SKM-1 (cell line): ENCODE results near the gene IRS2.
"Not testable (repeated sequence)": the region's sequence is repeated elsewhere in the genome, so short reads cannot be mapped to it uniquely, and the experiment has no call there.

Experiments
- DNase-seq: peaks from one replicate; lab custom pipeline; 2025; ENCODE audit not compliant: unreplicated experiment; lab: John Stamatoyannopoulos, UW

The IRS2 gene, protein sequence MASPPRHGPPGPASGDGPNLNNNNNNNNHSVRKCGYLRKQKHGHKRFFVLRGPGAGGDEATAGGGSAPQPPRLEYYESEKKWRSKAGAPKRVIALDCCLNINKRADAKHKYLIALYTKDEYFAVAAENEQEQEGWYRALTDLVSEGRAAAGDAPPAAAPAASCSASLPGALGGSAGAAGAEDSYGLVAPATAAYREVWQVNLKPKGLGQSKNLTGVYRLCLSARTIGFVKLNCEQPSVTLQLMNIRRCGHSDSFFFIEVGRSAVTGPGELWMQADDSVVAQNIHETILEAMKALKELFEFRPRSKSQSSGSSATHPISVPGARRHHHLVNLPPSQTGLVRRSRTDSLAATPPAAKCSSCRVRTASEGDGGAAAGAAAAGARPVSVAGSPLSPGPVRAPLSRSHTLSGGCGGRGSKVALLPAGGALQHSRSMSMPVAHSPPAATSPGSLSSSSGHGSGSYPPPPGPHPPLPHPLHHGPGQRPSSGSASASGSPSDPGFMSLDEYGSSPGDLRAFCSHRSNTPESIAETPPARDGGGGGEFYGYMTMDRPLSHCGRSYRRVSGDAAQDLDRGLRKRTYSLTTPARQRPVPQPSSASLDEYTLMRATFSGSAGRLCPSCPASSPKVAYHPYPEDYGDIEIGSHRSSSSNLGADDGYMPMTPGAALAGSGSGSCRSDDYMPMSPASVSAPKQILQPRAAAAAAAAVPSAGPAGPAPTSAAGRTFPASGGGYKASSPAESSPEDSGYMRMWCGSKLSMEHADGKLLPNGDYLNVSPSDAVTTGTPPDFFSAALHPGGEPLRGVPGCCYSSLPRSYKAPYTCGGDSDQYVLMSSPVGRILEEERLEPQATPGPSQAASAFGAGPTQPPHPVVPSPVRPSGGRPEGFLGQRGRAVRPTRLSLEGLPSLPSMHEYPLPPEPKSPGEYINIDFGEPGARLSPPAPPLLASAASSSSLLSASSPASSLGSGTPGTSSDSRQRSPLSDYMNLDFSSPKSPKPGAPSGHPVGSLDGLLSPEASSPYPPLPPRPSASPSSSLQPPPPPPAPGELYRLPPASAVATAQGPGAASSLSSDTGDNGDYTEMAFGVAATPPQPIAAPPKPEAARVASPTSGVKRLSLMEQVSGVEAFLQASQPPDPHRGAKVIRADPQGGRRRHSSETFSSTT (N-terminal part only)

DNA sequence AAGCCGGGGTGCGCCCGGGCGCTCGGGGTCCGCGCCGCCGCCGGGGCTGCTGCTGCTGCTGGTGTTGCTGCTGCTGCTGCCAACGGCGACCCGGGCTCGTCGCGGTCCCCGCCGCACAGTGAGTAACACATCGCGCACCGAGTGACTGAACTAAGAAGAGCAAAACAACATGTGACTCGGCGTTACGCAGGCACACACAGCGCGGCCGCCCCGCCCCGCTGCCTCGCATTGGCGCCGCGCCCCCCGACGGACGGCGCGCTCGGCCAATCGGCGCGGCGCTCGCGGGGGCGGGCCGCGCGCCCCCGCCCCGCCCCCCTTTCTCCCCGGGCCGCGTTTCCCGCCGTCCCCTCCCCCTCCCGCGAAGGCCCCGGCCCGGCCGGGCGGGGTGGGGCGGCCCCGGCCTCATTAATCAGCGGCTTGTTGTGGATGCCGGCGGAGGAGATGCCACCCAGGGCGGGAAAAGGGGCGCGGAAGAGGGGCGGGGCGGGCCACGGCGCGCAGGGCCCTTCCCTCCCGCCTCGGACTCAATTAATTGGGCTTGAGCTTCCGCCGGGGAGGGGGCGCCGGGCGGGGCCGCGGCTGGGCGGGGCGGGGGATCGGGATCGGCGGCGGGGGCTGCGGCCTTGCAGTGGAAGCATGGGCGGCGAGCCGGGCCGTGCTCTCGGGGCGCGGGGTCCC, at the start of gene IRS2:
IRS2 (minus strand) TSS at position 127 of the 678 bp plus-strand sequence. CDS start 530 bp downstream, outside the sequence.
- peak; percentile 81 for DNase-seq

DNA sequence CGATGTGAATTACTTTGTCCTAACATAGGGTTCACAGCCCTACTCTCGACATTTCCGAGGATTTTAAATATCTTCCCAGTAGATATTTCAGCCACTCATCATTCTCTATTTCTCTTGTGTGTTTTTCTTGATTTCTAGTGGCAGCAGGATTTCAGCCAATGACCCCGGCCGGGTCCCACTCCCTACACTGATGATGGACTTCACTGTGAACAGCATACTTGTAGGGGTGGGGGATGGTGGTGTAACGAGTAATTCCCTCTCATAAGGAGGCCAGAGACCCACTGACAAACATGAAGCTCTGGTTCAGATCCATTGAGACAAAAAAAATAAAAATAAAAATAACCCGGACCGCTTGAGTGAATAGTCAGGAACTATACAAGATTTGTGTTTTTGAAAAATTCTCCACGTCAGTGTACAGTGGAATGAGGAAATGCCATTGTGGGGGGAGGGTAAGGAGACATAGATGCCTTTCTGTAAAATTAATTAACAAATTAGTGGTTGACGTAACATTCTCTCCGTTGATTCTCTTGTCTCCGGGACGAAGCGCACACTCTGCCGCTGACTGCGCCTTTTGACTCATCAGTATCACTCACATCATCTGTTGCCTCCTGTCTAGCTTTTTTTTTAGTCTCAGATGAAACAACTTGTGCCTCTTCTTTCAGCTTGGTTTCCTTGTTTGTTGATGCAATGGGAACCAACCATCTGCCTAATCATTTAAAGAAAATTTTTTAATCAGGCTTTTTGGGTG, 48.8 kb upstream of the IRS2 start:
- no peak for DNase-seq

DNA sequence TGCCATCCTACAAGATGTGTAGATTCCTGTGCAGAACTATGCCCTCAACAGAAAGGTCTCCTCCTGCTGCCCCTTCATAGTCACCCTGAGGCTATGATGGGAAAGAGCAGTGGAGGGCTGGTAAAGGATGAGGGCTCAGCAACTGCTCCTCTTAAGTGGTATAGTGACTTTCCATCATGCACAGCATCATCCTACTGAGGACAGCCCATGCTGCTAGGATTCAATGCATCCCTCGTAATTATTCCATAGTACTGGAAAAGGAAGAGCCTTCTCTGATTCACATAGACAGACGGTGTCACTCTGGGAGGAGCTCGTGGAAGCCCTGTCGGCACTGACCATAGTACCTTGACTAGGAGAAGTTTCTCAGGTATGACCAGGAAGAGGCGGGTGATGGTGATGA, 47.6 kb upstream of the IRS2 start:
- DNase-seq = no peak

DNA sequence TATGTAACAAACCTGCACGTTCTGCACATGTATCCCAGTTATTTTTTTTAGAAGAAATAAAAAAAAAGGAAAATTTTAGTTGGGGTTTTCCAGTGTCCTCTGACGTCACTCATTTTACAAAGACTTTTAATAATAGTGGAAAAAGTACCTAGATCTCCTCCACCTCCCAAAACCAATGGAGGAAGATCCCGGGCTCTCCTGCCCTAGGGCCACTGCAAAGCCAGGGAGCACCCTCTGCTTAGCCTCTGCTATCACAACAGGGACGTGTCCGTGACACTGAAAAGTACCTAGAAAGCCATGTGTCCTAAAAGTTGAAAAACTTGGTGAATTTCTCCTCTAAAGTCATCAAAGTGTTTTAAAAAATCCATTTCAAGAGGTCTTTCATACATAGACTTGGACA, 46.7 kb upstream of the IRS2 start:
- no peak for DNase-seq

DNA sequence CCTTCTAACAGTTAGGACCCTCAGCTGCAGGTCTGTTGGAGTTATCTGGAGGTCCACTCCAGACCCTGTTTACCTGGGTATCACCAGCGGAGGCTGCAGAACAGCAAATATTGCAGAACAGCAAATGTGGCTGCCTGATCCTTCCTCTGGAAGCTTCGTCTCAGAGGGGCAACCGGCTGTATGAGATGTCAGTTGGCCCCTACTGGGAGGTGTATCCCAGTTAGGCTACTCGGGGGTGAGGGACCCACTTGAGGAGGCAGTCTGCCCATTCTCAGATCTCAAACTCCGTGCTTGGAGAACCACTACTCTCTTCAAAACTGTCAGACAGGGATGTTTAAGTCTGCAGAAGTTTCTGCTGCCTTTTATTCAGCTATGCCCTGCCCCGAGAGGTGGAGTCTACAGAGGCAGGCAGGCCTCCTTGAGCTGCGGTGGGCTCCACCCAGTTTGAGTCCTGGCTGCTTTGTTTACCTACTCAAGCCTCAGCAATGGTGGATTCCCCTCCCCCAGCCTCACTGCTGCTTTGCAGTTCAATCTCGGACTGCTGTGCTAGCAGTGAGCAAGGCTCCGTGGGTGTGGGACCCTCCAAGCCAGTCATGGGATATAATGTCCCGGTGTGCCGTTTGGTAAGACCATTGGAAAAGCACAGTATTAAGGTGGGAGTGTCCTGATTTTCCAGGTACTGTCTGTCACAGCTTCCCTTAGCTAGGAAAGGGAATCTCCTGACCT, 42.4 kb upstream of the IRS2 start:
- DNase-seq = not testable (repeated sequence)

DNA sequence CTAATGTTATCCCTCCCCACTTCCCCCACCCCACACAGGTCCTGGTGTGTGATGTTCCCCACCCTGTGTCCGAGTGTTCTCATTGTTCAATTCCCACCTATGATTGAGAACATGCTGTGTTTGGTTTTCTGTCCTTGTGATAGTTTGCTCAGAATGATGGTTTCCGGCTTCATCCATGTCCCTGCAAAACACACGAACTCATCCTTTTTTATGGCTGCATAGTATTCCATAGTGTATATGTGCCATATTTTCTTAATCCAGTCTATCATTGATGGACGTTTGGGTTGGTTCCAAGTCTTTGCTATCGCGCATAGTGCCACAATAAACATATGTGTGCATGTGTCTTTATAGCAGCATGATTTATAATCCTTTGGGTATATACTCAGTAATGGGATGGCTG, 36.8 kb upstream of the IRS2 start:
- DNase-seq = not testable (repeated sequence)

DNA sequence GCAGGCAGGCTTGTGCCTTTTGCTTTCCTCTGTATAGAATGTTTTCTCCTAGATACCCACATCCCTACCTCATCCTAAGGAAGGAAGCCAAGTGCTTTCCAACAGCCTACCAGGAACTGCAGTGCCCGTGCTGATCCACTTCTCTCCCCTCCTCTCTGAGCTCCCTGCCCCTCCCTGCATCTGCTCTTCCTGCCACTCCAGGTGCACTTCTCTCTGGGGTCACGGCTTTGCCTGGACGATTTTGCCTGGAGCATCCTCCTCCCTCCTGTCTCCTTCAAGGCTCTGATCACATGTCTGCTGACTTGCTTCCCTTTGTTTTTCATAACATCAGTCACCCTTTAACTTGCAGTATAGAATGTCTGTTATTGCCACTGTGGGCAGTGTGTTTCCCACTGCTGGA, 34.7 kb upstream of the IRS2 start:
- DNase-seq = no peak

DNA sequence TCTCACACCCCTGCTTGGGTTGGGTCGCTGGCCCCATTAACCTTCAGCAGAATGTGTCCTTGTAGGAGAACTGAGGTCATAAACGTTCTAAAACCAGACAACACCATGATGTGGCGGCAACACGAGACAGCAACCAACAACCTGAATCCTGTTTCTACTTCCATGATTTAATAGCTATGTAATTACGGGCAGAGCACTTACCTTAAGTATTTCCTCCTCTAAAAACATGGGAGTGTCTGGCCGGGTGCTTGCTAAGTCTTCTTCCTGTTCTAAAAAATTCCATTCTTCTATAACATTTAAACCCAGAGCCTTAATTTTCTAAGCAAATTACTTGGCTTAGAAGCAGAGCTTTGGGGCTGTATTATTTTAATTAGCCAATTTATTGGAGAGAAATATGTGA, 33.5 kb upstream of the IRS2 start:
- no peak for DNase-seq

DNA sequence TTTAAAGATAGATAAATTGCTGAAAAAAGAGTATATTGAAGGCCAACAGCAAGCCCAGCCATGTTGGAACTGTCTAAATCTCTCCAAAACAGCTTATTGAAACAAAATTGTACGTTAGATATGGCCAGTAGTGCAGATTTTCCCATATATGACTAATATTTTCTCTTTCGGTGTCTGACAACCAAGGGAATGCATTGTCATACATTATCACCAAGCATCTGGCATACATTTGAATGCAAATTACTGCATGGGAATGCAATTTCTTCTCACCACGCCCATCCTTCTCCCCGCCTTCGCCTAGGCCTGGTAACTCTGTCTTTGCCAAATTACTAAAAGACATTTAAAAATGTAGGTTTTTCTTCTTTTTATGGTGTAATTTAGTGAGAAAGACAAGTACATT, 32.5 kb upstream of the IRS2 start:
- DNase-seq = no peak

DNA sequence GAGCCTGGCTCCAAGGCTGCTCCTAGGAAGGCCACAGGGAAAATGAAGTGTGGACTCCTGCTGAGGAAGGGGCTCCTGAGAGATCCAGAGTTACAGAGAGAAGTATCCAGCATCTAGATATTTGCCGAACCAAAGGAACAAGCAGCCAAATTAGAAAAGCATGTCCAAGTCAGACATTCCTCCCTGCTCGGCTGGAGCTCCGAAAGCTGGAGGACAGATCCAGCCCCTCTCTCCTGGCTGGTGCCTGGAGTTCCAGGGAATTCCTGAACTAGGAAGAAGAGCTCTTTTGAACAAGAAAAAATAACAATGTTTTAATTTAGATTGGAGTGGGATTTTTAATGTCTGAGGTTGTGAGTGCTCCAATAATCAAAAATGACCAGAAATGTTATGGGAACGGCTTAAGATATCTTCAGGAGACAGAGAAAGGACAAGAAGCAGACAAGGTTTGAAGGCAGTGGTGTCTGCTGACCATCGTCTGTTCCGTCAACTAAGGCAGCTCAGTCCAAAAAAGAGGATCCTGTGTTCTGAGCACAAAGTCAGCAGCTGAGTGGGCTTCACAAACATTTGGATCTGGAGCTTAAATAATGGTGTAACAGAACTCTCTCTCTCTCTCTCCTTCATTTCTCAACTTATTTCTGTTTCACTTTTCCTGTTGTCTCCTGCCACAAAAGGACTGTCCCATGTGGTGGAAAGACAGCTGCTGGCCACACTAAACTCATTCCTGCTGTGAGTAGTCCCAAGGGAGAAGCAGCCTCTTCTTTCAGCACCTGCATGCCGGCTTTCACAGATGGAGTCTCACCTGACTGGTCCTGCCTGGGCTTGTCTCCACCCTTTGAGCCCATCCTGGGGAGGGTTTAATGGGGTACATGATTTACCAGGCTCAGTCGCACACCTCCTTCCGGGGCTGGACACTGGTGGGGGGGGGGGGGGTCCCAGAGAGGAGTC, 31.5 kb upstream of the IRS2 start:
- DNase-seq = no peak

DNA sequence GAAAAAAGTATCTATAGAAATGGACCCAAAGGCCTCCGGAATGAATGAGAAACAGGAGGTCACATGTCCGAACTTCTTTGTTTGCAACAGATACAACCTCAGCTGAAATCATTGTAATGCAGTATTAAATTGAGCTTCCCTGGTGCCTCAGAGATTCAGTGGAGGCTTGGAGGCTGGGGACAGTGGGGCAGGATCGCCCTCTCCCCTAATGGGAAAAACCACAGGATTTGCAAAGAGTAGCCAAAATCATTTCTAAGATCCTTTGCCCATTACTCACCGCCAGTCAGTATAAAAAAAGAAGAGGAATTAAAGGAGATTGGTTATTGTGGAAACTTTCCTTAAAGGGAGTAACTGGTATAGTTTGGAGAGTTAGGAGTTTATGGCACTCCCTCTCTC, 30.4 kb upstream of the IRS2 start:
- no peak for DNase-seq

DNA sequence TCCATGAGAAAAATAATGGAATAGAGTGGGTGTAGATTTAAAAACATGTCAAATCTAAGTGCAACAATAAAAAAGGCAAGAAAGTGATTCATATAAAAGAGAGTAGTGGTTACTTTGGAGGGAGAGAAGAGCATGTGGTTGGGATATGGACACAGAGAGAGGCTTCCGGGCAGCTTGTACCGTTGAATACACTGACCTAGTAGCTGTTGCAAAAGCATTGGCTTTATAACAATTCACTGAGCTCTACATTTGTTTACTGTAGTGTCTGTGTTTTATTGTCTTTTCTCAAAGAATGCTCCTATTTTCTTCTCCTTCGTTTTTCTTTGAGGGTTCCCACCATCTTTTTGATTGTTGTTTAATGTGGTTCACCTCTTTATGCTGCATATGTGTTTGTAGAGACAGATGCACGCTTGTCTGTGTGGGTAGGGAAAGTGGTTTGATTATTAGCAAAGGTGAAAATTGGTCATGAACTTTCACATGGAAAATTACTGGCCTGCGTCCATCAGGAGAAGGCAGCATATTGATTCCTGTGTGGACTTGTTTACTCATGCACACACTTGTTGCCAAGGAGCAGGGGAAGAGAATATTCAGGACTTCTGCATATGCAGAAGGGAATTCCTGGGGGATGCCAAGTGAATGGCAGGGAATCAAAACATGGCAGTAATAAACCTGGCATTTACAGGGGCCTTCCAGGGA, 29.9 kb upstream of the IRS2 start:
- DNase-seq = no peak

DNA sequence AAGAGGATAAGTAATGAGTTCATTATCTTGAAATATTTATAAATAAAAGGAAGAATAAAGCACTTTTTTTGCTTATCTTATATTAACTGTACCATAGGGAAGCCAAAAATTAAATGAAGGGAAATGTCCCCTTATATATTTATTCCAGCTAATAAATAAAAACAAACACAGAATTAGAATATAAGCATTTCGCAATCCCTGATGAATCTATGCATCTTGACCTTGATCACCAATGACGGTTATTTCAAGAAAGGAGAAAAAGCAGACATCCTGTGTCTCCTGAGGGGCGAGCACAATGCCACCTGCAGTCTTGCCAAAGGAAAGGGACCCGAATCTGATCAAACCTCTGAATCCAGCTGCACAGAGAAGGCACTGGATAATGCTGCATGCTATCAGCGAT, 29.3 kb upstream of the IRS2 start:
- no peak for DNase-seq

DNA sequence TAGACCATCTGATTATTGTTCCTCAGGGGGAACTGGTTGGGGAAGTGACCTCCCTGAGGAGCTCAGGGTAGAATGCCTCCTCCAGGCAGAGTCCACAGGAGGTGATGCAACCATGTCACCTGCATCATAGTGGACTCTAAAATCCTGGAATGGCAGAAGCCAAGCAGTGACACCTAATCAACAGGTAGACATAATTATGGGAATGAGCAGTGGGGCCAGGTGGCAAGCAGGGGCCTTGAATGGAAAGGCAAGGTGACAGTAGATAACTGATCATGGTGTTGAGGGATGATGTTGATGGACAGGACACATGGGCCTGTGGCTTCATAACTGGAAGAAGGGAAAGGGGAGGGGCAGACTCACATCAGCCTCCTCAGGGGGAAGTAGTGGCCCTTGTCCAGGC, 27.3 kb upstream of the IRS2 start:
- DNase-seq = no peak

DNA sequence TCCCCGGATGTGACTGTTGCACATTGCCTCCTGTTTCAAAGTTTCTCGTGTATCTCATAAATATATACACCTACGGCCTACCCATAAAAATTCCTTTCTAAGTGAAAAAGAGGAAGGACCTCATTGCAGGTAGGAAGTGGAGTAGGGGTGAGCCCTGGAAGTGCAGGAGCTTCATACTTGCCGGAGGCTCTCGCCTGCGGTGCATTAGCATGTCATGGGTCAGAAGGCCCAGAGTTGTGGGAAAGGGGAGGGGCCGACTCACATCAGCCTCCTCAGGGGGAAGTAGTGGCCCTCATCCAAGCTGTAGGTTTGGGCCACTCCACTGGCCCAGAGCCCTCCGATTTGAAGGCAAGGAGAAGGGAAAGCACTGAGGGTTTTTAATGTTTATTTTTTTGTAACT, 26.0 kb upstream of the IRS2 start:
- no peak for DNase-seq

DNA sequence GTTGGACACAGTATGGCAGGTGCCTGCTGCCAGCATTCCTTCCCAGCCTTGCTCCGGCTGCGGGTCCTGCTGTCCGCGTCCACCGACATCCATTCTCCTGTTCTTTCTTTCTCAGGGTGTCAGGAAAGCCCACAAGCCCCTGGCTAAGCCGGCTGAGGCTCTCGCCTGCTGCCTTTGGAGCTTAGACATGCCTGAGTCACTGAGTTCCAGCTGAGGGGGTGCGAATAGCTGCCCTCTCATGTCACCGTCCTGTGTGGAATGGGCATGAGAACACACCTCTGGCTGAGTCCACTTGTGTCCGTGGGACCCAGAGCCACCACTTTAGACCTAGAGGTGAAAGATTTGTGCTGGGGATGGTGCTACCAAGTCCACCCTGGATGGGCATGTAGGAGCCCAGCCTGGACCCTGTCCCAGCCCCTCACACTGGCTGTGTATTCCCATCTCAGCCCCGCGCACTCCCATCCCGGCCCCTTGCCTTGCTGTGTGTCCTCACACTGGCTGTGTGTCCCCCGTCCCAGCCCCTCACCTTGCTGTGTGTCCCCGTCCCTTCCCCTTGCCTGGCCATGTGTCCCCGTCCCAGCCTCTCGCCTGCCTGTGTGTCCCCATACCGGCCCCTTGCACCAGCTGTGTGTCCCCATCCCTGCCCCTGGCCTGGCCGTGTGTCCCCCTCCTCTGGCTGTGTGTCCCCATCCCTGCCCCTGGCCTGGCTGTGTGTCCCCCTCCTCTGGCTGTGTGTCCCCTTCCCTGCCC, 24.6 kb upstream of the IRS2 start:
- DNase-seq = no peak

DNA sequence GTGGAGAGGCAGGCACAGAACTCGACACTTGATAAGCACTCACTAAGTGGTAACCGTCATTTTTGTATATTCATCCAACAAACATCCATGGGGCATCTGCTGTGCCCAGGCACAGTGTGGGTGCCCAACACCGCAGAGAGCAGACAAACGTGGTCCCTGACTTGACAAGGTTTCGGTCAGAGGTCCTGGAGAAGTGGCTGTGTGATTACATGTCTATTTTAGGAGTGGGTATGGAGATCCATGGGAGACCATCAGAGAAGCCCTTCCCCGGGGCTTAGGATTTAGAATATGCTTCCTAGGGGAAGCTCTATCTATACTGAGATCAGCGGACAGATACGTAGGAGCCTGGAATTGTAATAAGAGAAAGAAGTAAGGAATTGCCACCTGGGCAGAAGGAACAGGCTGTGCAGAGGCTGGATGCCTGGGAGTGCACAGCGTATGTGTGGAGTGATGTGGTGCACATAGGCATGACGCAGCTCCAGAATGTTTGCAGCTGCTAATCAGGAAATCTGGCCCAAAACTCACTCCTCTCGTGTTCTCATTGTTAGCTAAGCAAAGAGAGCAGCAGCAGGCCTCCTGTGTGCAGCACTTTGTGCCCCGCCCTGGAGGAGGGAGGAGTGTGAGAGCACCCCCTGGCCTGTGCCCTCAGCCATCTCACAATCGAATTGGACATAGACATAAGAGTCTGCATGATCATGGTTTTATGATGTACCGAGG, 23.0 kb upstream of the IRS2 start:
- DNase-seq = no peak
